B cell (primary cell): ENCODE measurements around the gene NPHP4.
"Not testable (repeated sequence)": the region's sequence is repeated elsewhere in the genome, so short reads cannot be mapped to it uniquely, and the experiment has no call there.

Experiments used
- EZH2 ChIP-seq: IDR thresholded peaks from 2 replicates; pipeline ENCODE4 v1.6.1; 2012; ENCODE audit warnings: borderline replicate concordance, low read depth, mild to moderate bottlenecking, moderate library complexity, low read length; ENCODE audit not compliant: insufficient read depth, poor library complexity, severe bottlenecking
- TF ChIP-seq, protein P1 (sequence below): fragments of 200-600 bp; IDR thresholded peaks from one replicate; pipeline ENCODE4 v1.8.0; 2022; ENCODE audit warnings: antibody characterized with exemption, mild to moderate bottlenecking

- TF ChIP-seq, protein P1, sequence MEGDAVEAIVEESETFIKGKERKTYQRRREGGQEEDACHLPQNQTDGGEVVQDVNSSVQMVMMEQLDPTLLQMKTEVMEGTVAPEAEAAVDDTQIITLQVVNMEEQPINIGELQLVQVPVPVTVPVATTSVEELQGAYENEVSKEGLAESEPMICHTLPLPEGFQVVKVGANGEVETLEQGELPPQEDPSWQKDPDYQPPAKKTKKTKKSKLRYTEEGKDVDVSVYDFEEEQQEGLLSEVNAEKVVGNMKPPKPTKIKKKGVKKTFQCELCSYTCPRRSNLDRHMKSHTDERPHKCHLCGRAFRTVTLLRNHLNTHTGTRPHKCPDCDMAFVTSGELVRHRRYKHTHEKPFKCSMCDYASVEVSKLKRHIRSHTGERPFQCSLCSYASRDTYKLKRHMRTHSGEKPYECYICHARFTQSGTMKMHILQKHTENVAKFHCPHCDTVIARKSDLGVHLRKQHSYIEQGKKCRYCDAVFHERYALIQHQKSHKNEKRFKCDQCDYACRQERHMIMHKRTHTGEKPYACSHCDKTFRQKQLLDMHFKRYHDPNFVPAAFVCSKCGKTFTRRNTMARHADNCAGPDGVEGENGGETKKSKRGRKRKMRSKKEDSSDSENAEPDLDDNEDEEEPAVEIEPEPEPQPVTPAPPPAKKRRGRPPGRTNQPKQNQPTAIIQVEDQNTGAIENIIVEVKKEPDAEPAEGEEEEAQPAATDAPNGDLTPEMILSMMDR: not testable (repeated sequence)
- TF ChIP-seq EZH2: not testable (repeated sequence)
These were observed 138.4 kb downstream of the NPHP4 start for GRCh38 chr1:5853858-5854257.
